Putamen (tissue), 1 donor: ENCODE results near the gene RPS17.
"Not testable (repeated sequence)": the region's sequence is repeated elsewhere in the genome, so short reads cannot be mapped to it uniquely, and the experiment has no call there.

Experiments used
- DNase-seq: peaks from one replicate; pipeline ENCODE4 v3.0.0-alpha.2; 2016; ENCODE audit warnings: low spot score

Gene RPS17

DNA sequence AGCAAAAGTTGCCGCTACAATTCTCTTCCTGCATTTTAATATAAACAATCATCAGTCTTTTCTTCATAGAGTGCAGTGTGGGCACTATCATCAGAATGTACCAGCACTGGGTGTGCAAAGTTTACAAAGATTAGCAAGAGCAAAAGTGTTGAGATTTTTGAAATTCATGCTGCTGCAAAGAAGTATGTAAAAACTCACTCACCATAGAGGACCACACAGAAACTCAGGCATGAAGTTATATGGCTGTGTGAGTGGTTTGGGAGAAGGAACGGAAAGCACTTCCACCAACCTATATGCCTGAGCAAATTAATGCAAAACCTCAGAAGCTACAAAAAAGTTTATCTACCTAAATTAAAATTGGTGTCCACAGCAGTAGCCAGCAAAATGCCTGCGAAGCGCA lies 32.6 kb downstream of the RPS17 start:
- DNase-seq: not testable (repeated sequence)

DNA sequence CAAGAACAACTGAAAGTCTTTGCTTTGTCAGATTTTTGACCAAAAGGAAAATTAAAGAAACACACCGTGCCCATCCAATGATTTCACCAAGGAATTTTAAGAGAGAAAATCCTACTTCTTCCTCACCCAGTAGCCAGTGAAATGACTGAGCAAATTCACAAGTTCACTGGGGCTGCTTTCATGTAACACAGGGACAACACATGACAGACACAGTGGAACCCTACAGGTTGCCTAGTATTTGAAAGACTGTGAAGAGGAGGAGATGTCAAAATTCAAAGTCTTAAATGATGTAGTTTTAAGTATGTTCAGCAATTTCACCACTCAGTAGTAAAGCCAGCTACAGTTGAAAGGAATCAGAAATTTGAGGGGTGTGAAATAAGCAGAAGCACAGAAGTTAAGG lies 33.2 kb downstream of the RPS17 start:
- DNase-seq: not testable (repeated sequence)

DNA sequence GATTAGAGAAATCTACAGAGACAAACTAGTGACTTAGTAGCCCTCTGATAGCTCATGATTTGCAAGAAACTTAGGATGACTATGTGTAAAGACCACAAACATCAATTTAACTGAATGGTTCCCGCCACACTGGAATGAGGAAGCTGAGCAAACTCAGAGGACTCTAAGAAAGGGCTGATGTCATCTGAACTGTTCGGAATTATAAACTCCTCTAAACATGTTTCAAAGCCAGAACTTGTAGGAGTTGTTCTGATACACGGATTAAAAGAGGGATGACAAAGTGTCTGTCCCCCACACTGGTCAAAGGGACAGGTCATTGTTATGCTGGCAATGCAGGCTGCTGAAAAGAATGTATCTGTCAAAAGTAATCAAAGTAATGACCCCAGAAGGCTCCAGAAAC lies 34.4 kb downstream of the RPS17 start:
- DNase-seq: not testable (repeated sequence)

DNA sequence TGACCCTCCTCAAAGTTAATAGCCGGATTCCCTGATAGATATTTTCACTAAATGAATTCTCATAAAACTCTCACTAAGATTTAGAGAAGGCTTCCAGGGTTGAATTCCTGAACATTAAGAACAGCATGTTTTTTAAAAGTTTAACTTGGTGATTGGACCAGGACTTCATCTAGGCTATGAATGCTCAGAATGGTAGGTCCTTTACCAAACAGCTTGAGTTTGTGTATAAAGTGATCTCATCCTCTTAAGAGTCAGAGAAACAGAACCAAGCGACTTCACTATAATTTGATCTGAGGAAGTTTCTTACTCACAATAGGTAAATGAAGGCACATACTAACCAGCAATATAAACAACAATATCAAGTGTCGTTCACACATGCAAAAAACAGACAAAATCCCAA lies 36.2 kb downstream of the RPS17 start:
- not testable (repeated sequence) for DNase-seq

DNA sequence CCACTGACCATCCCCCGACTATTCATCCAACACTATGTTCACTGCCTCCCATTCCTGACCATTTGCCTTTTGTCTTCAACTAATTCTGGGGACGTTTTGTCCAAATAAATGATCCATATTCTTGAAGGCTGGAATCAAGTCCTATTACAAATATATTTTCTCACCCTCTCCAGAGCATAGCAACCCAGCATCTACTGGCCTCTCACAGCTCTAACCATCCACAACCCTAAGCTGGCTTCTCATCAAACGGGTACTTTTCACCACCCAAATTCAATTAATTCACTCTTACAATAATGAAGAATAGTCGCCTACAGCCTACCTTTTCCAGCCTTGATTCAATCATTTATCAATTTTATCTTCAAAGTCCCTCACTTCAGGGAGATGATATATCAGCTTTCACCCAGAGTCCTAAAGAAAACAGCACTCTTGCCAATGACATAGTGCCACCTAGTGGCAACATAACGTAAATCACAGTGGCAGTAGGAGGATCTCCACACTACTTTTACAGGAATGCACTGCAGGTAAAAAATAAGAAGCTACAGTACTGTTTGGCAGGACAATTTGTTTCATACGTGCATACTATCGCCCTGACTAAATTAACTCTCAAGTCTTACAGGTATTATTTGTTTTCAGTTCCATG lies 37.4 kb downstream of the RPS17 start:
- not testable (repeated sequence) for DNase-seq

DNA sequence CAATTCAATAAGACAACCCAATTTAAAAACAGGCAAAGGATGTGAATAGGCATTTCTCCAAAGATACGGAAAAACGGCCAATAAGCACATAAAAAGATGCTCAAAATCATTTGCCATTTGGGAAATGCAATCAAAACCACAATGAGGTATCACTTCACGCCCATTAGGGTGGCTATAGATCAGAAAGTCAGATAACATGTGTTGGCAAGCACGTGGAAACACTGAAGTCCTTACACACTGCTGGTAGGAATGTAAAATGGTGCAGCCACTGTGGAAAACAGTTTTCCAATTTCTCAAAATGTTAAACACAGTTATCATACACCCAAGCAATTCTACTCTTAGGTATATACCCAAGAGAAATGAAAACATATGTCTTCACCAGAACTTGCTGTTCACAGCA lies 39.5 kb downstream of the RPS17 start:
- DNase-seq: not testable (repeated sequence)

DNA sequence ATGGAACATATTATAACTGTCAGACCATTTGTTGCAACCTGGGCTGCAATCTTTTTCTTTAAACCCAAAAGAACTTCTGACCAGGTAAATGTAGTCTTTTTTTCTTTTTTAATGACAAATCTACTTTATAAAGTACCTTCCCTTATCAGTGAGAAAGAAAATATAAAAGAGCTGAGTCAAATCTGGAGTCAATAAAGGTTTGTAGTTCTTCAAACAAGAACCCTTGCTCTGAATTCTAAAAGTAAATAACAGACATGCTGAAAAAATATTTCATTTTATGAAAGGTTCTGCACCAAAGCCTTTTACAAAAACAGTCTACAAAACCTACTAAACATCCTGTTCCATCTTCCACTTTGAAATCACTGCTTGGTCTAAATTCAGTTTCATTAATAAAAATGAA lies 42.3 kb downstream of the RPS17 start:
- not testable (repeated sequence) for DNase-seq

DNA sequence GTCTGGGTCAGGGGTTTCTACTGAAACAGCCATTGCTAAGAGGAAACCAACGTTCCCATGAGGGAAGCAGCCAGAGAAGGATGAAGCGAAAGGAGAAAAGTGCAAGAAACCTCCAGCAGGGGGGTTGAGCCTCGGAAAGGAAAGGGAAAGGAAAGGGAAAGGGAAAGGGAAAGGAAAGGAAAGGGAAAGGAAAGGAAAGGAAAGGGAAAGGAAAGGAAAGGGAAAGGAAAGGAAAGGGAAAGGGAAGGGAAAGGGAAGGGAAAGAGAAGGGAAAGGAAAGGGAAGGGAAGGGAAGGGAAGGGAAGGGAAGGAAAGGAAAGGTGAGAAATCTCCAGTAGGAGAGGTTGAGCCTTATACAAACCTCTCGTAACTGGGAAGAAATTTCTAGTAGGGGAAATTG lies 52.0 kb downstream of the RPS17 start:
- not testable (repeated sequence) for DNase-seq

DNA sequence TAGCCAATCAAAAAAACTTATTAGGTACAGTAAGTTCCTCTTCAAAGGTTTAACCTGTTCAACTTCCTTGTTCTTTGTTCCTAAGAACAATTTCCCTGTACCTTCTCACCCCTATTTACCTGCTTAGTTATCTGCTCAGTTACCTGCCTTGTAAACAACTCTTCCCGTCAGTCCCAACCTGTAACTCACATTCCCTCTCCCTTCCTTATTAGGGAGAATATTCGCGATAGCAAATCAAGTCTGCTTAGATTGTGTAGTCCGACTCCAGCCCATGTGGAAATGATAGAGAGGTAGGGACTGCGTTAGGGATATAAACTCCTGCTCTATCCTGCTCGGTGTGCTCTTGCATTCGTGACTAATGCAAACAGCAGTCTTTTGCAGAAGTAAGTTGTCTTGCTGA lies 53.2 kb downstream of the RPS17 start:
- DNase-seq: not testable (repeated sequence)
